HG03103 (cell line): ENCODE data around the gene TIMP3.

ENCODE experiments used
- ATAC-seq: cut with Tn5 transposase; IDR thresholded peaks from one replicate; pipeline ENCODE4 v1.9.1; 2021; ENCODE audit warnings: low read depth; ENCODE audit not compliant: unreplicated experiment

TIMP3 gene

DNA sequence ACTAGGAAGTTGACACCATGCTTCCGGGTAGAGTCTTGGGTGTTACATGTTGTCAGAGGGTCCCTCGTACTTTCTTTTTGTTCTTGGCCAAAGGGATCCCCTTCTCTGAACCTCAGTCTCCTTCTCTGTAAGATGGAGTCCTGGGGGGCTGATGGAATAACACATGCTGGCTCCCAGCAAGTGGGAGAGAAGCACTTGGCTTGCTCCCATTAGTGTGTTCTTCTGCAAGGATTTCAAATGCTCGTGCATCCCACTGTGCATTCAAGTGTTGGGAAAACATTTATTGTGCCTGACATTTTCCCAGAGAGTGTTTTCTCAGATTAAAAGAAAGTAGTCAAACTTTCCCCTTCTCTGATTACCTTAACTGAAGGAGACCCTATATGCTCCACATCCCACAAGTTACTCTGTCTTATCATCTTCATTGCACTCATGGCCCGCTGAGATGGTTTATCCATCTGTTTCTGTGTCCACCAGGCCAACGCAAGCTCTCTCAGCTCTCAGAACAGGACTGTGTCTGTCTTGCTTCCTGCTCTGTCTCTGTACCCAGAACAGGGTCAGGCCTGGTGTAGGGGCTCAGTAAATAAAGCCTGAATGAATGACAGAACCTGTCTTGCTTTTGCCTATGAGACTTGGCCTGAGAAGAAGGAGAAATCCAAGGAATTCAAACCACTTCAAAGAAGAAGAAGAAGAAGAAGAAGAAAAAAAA is 16.0 kb upstream of the TIMP3 start:
- no peak for ATAC-seq

DNA sequence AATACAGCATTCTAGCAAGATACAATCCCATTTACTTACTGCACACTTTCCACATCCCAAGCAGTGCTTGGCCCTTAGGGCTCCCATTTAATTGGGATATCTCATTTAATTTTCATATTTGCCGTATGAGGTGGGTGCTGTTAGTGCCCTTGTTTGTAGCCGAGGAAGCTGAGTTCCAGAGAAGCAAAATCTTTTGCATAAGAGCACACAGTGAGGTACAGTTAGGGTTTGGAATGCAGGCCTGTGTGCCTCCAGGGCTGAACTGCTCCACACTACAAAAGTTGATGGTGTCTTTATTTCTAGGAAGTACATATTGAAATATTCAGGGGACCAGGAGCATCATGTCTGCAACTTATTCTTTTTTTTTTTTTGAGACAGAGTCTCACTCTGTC is 15.5 kb upstream of the TIMP3 start:
- ATAC-seq, result no peak

DNA sequence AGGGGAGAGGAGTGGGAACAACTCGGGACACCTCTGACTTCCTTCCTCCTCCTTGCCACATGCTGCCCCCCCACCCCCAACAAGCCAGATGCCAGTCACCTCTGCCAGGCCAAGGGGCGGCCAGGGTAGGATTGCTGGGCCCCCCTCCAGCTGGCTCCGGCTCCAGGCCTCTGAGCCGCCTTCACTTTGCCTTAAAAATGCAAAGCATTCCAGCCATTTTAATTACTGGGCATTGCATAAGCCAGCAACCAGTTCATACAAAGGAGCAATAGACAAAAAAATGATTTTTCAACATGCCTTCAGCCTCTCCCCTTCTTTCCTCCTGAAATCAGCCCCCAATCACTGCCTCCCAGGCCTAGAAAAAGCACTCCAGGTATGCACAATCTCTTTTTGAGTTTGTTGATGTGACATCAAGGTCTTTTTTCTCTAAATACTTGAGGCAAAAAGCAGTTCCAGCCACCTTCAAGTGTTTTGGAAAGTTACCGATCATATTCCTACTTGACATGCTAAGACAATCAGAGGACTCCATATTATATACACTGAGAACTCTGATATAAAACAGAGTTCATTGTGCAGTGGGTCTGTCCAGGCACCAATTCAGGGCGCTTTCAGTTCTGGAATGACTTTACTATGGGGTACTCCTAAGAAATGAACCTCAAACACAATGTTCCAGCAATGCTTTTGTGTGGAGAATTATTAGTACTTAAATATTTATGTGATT is 12.4 kb upstream of the TIMP3 start:
- no peak for ATAC-seq

DNA sequence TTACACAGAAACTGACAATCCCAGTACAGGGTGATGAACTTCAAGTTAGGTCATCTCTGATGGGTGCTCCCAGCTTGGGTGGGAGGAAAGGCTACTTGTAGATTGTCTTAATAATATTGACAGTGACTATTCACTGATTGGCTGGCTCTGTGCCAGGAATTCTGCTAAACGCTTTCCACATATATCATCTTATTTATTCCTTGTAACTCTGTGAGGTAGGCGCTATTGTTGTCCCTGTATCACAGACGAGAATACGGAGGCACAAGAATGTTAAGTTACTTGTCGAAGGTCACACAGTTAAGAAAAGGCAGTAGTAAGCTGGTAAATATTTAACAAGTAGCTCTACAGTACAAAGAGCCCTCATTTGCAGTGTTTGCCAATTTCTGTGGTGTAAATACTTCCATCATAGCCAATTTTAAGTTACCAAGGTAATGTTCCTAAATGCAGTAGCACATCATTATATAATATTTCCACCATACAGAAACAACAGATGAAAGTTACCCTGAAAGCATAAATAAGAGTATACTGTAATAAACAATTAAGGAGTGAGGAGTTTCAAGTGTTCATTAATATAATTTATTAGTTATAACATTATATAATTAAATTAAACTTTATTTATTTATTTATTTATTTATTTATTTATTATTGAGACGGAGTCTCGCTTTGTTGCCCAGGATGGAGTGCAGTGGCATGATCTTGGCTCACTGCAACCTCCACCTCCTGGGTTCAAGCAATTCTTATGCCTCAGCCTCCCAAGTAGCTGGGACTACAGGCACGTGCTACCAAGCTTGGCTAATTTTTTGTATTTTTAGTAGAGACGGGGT is 11.5 kb upstream of the TIMP3 start:
- no peak for ATAC-seq

DNA sequence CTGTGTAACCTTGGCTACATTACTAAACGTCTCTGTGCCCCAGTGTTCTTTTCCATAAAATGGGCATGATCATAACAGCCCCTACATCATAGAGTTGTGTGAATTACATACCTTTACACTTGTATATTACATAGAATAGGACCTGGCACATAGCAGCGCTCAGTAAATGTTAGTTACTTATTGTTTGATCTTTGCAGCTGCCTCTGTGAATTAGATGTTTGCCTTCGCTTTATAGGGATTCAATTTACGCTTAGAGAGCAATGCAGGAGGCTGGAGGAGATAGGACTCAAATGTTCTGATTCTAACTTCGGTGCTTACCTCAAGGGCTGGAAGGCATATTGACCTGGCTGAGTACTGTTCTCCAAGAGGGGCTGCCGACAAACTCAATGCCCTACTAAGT is 10.4 kb upstream of the TIMP3 start:
- ATAC-seq, result no peak

DNA sequence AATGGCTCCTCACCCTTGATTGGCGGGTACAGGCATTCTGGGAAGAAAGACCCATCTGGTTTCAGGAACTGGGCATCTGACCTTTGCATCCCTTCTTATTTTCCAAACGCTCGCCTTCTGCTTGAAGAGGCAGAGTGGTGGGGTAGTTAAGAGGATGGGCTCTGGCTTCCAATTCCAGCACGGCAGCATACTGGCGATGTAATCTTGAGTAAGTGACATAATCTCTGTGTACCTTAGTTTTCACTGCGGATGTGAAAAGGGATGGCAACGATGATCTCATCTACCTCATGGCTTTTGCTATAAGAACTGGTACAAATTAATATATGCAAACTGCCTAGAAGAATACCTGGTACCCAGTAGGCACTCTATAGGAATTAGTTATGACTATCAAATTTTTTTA is 10.0 kb upstream of the TIMP3 start:
- no peak for ATAC-seq

DNA sequence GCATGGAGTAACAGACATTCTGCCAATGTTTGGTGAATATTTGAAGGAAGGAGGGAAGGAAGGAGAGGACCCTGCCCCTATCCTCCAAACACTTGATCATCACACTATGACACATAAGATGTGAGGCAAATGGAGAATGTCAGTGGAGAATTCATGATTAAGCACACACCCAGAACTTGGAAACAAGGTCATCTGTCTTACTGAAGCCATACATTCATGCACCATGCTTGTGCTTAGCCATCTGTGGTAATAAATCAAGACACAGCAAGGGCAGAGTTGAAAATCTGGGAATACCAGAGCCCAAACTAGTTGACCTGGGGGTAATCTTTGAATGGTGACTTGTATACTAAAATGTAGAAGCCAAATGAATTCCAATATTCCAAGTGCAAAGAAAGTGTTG is 7.9 kb upstream of the TIMP3 start:
- no peak for ATAC-seq

DNA sequence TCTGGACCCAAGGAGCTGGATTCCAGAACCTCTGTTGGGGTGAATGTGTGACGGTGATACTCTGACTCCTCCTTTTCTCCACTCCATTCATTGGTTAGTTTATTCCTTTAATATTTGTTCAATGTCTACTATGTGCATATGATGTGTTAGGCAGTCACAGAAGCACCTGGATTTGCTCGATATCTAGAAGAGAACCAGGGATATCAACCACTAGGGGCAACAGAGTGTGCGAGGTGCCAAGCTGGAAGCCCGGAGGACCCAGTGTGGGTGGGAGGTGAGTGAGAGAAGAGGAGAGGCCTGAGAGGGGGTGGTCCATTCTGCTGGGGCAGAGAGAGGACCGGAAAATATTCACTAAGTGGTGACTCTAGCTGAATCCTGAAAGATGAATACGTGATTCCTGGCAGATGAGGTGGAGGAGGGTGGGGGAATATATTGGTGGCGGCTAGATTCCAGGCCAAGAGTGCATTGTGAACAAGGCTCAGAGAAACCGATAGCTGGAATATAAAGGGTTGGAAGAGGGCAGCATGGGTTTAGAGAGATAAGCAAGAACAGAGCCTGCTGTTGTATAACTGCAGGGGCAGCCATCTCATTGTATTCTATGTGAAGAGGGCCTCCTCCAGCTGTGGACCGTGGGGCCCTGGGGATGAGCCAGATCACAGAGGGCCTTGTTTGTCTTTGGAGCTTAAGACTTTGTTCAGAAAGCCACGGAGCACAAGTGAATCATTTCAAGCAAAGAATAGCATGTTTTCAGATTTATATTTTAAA is 6.9 kb upstream of the TIMP3 start:
- no peak for ATAC-seq

DNA sequence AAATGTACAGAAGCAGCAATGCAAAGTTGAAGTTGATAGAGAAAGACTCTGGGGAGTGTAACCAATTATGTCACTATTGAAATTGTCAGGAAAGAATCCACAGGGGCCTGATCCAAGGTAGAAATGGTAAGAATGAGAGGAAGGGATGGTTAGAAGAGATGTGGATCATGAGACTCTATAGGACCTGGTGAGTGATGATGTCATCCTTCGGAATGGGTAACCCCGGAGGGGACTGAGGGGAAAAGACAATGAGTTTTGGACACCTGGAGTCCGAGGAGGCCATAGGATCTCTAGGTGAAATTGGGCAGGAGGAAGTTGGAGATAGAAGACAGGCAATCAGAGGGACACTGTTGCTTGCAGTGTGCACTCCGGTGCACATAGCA is 6.3 kb upstream of the TIMP3 start:
- no peak for ATAC-seq

DNA sequence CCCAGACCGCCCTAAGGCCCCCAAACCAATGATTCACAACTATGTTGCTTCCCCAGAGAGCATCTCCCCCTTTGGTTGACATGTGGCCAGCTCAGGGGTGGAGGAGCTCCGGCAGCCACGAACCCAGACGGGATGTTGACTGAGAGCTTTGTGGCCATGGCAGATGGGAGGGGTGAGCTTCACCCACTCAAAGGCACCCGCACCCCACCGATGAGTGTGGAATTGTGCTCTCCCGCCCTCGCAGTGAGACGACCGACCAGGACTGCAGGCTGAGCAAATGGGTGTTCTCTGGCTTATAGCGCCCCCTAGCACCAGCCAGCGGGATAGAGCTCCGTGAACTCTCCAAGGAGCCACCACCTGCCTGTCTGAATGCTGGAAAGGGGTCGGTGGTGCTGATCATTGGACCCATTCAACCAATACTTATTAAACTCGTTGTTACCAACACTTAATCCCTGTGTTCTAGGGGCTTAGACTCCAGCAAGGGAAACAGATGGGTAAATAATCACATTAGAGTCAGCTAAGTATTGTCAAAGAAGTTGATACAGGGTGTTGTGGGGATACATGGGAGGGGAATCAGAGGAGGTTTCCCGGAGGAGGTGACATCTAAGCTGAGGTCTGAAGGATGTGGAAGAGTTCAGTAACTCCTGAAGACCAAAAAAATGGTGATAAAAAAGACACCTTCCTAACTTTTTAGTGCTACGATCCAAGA is 4.5 kb upstream of the TIMP3 start:
- ATAC-seq, result no peak

DNA sequence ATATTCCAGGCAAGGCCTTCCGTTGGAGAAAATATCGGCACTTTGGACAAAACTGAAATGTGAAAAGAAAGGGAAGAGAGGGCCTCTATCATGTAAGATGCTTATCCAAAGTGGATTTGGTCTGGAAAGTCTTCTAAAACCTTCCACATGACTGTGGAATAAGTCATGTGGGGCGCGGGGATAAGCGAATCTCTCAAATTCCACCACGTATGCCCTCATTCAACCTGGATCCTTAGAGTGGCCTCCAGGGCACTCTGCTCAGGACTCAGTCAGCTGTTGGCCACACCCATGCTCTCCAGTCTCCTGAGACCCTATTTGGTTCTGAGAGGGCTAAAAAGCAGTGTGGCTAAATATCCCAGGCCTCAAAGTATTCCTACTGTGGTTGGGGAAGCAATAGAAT is 2.0 kb upstream of the TIMP3 start:
- ATAC-seq, result no peak

DNA sequence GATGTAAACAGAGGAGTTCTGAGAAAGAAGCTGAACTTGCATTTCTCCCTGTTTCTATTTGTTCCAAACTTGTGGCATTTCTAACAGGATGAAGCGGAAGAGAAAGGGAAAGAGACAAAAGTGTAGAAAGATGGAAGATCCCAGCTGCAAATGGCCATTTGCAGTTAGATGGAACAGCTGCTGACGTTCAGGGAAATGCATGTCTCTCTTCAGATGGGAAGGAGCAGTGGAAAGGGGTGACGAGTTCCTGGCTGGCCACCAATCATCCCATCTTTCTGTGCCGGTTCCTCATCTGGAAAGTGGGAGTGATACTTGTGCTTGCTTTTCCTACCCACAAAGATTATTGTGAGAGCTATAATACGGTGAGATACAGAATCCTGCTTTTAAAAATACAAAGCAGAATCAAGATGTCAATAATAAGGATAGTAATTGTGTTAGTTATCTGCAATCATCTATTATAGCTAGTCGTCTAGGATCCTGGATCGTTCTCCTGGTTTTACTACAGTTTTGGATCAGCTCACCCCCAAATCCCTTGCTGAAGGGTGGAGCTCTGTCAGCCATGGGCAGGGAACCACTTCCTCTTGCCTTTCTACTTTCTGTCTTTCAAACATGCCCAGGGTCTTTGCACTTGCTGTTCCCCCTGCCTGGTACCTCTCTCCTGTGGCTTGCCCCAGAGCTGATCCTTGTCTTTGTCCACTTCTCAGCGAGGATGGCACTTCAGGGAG is 1.2 kb upstream of the TIMP3 start:
- ATAC-seq, result no peak

DNA sequence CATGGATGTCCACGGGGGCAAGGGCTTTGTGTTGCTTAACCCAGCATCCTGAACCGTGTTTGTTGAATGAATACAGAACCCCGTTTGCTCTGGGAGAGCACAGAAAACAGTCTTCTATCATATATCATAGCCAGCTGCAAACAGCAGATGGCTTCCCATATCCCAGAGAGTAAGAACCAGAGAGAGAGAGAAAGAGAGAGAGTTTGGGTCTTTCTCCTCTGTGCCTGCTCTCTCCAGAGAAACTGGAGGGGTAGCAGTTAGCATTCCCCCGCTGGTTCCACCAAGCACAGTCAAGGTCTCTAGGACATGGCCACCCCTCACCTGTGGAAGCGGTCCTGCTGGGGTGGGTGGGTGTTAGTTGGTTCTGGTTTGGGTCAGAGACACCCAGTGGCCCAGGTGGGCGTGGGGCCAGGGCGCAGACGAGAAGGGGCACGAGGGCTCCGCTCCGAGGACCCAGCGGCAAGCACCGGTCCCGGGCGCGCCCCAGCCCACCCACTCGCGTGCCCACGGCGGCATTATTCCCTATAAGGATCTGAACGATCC is 440 bp upstream of the TIMP3 start:
- ATAC-seq, result no peak

DNA sequence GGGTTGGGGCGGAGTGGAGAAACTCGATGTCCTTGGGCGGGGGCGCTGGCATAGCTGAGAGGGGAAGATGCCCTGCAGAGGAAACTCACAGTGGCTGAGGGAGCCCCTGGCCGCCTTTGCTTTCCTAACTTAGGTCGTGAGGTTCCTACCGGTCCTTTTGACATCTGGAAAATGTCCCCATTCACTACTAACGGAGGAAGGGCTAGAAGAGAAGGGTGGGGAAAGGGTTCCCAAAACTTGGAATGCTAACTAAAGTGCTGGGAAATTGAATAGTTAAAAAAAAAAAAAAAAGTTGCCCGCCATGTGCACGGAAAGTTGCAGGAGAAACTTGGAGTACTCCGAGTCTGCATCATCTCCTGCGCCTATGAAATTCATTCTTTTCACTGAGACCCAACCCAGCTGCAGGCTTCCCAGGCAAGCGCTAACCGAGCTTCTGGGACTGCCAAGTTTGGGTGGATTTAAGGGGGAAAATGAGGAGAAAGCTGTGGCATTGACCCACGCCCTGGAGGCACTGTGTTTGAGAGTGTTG is 796 bp downstream of the TIMP3 start:
- ATAC-seq, result no peak

DNA sequence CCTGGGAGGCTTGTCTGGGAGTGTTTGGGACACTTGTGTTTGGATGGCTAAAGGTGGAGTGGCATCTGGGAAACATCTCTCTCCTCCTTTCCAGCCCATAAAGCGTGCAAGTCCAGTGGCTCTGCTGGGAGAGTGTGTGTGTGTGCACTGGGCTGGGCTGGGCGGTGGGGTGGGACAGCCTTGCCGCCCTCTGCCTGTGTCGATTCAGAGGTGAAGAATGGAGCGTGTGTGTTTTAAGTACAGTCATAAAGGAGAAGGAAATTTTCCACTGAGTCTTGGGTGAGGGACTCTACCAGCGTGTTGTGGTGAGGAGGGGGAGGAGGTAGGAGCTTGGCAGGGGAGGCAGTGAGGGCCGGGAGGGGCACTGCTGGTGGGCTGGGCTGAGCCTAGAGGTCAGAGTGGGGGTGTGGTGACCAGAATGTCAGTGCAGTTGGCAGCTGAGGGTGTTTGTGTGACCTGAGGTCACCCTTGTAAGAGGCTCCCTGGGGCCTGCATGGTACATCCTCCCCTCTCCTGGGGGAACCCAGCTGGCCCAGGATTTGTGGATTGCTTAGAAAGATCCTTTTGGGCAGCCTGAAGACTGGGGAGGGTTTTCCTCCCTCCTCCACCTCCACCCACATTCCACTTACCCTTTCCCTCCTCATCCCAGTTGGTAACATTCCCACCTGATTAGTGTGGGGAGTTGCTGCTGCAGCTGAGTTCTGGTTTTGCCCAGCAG is 1.7 kb downstream of the TIMP3 start:
- ATAC-seq, result no peak

DNA sequence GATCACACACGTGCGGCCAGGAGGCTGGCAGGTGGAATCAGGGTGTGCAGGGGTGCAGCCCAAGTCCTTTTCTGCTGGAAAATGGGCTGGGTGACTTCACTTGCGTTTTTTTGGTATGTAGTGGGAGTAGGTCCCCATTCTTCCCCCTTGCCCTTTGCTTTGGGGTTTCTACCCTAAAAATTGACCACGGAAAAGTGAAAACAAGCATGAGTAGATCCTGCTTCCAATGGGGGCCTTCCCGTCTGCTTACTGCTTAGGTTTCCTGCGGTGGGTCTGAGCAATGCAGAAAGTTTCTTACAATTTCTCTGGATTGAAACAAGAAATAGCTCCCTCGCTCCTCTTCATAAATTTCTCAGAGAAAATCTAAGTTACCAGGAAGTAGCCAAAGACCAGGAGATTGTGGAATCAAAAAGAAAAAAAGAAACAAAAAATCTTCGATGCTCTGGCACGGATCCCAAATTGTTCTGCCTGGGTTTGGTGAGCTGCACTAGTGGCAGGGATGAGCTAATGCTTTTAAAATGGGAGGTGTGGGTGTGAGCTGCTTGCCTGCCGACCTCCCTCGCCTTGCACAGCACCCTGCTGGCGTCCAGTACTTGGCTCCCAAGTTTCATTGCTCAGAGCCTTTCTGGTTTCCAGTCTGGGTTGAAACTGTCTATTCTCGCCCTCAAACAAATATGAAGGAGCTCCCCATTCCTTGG is 2.4 kb downstream of the TIMP3 start:
- ATAC-seq, result no peak

DNA sequence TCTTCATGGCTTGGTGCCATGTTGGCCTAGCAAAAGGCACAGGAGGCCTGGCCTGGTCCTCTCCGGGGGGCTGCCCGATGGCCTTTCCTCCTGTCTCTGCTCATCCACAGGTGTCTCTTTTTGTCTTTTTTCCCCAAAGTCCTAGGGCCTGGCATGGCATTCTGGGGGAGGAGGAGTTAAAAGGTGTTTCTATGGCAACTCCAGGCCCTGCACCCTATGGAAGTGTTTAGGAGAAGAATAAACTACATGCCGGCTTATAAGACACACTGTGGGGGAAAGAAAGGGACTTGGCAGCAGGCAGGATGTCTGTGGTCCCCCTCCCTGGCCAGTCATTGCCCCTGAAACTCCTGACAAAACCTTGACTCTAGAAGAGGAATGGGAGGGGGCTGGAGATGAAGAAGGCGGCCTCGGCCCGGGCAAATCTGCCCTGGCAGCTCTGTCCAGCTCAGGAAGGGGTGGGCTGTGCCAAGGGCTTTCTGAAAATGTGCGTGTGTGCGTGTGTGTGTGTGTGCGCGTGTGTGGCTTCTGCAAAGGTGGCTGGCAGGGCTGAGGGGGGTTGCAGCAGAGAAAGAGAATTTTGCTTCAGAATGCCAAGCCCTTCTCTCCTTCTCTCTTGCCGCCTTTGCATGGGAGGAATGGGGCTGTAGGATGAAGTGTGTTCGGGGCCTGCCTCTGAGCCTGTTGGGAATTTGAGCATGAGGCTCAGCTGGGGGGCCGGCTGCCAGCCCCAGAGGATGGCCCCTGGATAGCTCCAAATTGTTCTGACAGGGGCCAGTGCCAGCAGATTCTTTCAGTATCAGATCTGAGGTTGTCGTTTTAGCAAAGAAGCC is 3.2 kb downstream of the TIMP3 start:
- ATAC-seq, result no peak
